Medulla oblongata (tissue), 1 donor: ENCODE measurements around the gene MKLN1.
"Not testable (repeated sequence)": the region's sequence is repeated elsewhere in the genome, so short reads cannot be mapped to it uniquely, and the experiment has no call there.

Experiments
- DNase-seq: peaks from one replicate; pipeline ENCODE4 v3.0.0-alpha.2; 2015; ENCODE audit errors: extremely low spot score

Gene MKLN1

DNA sequence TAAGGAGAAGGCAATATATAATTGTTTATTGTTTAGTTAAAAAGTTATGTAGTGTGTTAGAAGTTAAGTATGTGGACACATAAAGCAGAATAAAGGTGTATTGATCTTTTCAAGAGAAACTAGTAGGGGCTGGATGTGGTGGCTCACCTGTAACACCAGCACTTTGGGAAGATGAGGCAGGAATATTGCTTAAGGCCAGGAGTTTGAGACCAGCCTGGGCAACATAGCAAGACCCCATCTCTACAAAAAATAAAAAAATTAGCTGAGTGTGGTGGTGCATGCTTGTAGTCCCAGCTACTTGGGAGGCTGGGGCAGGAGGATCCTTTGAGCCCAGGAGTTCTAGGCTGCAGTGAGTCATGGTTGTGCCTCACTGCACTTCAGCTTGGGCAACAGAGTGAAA, 135.0 kb downstream of the MKLN1 start:
- DNase-seq, result not testable (repeated sequence)

DNA sequence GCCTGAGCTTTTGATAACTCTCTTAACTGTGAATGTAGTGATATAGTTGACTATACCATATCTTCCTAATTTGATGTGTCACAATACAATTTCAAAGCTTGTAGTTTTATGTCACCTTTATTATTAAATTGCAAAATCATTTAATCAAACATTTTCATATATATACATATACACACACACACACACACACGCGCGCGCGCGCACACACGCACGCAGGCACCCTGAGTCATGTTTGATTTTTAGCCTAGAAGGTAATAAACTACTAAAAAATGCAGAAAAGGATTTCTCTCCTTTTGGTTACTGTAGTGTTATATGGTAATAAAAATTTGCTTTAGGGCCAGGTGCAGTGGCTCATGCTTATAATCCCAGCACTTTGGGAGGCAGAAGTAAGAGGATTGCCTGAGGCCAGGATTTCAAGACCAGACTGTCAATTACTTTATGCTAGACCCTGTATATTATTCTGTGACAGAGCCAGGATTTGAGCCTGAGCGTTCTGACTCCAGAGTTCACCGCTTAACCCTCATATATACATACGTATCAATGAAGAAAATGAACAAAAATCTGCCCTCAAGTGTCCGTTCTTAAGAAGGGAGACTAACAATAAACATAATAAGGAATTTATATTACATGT, 139.2 kb downstream of the MKLN1 start:
- no peak for DNase-seq

DNA sequence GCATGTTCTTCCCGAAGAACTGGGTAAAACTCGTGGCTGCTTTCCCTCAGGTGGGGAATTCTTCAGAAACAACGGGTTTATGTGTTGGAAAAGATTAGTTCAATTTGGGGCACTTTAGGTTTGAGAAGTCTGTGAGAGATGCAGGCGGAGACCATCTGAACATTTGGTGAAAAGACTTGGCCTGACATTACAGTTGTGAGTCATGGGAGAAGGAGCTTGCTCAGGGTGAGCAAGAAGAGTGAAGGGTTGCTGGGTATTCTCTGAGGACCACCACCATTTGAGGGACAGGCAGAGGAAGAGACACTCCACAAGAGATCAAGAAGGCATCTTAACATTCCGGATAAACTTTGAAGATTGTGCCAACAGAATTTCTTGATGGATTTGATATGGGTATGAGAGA, 140.1 kb downstream of the MKLN1 start:
- no peak for DNase-seq

DNA sequence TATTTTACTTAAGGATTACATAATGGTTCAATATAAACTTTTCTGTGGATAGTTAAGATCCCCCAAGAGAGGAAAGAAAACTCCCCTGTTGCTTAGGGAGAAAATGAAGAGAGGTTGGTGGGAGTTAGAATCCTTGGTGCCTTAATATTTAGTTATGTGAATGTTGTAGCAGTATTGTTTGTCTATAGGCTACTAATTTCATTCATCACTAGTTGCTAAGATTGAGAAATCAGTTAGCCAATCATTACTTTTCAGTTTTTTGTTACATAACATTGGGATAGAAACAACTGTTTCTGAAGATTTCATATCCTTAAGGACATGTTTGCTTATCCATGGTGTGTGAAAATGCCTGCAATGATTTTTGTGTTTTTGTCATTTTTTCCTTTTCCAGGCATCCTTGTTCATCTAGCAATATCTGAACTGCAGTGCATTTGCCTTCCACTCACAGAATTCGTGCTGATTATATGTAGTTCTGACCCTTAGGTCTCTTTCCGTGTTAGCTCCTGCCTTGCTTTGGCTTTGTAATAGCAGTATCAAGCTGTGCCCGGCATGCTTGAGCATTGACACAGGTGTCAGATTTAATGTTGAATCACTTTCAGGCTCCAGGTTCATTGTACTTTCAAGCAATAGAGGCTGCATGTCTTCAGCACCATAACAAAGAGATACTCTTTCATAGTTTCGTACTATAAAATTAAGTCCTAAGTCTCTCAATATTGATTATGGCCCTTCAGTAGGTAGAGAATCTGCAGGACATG, 143.8 kb downstream of the MKLN1 start:
- no peak for DNase-seq

- DNase-seq, result no peak
Observed at GRCh38 chr7:131476740-131477139, 149.1 kb downstream of the MKLN1 start.

- DNase-seq, result no peak
Observed at GRCh38 chr7:131480384-131481315, 153.0 kb downstream of the MKLN1 start.

DNA sequence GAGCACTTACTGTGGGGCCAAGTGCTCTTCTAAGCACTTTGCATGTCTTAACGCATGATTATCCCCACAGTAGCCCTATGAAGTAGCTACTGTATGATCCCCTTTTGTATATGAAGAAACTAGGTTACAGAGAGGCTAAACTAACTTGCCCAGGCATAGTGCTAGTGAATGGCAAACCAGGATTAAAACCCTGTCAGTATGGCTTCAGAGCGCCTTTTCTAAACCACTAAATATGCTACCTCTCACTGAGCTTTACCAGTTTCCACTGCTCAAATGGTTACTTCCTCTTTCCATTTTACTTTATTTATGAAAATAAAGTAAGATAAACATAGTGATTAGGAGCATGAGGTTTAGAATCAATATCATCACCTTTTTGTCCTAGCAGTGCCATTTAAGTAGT, 155.1 kb downstream of the MKLN1 start:
- no peak for DNase-seq

GRCh38 chr7:131483586-131483985, 155.9 kb downstream of the MKLN1 start:
- DNase-seq, result no peak

DNA sequence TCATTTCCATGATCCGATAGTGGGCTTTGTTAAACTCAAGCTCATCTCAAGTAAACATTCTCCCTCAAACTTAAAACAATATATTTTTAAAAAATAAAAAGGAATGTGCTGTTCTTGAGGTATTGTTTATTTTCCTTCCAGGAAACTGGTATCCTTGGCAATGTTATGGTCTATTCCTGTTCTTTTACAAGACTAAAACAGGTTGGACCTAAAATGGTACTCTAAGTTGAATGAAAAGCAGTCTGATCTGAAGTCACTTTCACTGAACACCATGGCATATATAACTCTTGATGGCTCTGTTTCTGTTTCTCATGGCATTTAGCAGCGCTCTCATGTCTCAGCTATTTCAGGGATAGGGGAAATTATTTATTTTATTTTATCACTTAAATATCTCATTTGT, 158.7 kb downstream of the MKLN1 start:
- DNase-seq, result no peak

- no peak for DNase-seq
Observed at GRCh38 chr7:131487217-131487616, 159.5 kb downstream of the MKLN1 start.

GRCh38 chr7:131488361-131488760, 160.7 kb downstream of the MKLN1 start:
- no peak for DNase-seq

DNA sequence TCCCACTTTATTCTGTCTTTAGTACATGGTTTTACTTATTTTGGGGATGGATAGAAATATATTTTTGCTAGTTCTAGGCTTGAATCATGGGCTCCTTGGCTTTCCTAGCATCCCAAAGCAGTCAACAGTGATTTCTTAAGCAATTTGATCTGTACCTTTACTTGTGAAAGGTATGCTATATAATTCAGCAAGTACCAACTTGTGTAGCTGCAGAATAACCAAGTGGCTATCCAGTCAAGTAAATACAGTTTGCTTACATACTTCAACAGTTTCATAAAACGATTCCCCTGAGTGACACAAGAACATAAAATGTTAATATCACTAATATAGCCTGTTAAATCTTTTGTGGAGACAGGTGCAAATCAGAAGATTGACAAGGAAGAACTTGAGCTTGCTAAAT, 161.5 kb downstream of the MKLN1 start:
- no peak for DNase-seq

GRCh38 chr7:131489881-131490280, 162.2 kb downstream of the MKLN1 start:
- DNase-seq, result no peak

- DNase-seq, result no peak
Observed at GRCh38 chr7:131493081-131493480, 165.4 kb downstream of the MKLN1 start.

- DNase-seq, result peak; percentile 24
Observed at GRCh38 chr7:131493581-131493980, 165.9 kb downstream of the MKLN1 start.

- no peak for DNase-seq
Observed at GRCh38 chr7:131494182-131494581, 166.5 kb downstream of the MKLN1 start.

DNA sequence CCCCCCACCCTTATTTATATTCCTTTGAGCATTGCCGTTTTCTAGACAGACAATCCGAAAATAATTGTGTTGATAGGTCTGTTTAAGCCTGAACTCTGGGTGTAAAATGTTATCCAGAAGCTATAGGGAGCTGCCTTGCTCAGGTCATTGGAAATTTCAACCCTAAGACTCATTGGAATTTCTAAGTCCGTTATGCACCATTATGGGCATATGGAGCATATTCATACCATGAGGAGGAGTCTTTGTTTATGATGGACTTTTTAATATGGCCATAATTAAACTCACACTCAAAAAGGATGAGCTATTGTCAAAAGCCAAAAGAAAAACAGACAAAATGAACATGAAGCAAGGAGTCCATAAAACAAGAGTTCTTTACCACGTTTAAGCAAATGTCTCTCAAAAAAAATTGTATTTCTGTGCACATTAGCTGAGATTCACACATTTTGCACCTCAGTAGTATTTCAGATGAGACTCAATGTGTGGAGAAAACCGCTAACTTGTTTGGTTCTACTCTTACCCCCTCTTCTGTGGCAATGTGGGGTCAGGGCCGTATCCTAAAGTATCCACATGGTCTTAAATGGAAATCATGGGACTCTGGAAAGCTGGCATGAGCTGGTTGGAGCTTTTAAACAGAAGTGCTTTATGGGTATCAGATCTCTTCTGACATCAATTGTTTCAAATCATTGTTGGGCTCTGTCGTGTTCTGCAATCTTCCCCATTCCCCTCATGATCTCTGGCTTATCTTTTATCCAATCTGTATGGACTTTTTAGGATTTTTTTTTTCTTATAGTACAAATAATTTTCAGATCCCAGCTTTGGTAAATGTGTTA, 168.2 kb downstream of the MKLN1 start:
- no peak for DNase-seq

DNA sequence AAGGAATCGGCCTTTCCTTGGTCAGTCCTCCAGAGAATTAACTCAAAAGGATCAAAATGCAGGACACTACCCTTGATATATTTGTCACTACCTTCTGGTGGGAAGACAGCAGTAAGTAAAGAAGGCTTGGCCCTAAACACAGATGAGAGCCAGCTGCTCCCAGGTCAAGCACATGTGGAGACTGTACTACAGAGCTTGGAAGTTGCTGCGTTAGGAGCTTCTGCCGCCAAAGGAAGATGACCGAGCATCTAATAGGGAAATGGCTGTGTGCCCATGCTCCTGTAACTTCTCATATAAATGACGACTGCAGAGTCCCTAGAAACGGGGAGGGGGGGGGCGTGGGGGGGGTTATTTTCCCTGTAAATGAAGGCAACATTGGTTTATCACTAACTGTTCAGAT, 169.8 kb downstream of the MKLN1 start:
- DNase-seq, result no peak

- DNase-seq, result no peak
Observed at GRCh38 chr7:131498237-131498885, 170.7 kb downstream of the MKLN1 start.

DNA sequence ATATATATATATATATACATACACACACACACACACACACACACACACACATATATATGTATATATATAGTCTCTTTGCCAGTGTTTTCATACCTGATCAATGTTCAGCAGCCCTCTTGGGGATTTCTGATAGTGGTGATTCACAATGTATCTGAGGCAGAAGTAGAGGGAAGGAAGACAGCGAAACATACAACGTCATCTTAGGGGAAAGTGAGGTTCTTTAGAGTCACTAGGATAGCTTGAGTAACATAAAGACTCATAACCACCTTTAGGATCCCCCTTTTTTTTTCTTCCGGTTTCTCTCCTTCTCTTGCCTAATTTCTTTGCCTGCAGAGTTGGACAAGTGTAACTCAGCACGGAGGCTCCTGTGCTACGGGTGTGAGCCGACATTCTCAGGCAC, 172.1 kb downstream of the MKLN1 start:
- no peak for DNase-seq

DNA sequence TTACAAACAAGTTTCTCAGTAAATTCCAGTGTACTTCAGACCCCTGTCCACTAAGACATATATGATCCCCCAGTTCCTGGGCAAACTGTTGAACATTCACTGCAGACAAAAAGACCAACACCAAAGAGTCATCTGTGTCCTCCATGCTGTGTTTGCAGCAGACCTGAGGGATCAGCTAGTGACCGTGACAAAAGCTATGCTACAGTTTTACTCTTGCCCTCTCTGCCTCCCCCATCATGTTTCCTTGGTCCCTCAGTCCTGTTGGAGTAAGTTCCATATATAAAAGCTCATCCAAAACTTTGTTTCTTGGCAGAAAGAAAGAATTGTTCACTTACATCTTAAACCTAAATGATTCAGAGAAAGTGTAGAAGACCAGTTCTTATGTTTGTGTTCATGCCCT, 172.7 kb downstream of the MKLN1 start:
- DNase-seq, result no peak
